ENCODE data around the gene IL4I1. TPM values are rescaled to one million over a fixed set of nuclear protein-coding genes. Genes with fewer than 3 reads are reported as not detected.
"Not testable (repeated sequence)": the region's sequence is repeated elsewhere in the genome, so short reads cannot be mapped to it uniquely, and the experiment has no call there.

The IL4I1 gene
- polyA plus RNA-seq, 4 donors = 1.0 to 3.8 (median 1.3) TPM; not detected in 1

GRCh38 chr19:49927526-49928264, 31.0 kb upstream of the IL4I1 start:
- Histone ChIP-seq H3K9me3 (ENCODE audit: control insufficient read depth in 2 of 2, insufficient read depth in 1 of 2, low read depth in 1 of 2, low read length in 1 of 2) (no peaks in the 10 kb centered on the region), H3K27ac (ENCODE audit: low read depth in 1 of 3, low read length in 2 of 3) (no peak overlapping the region), H3K27me3 (ENCODE audit: control insufficient read depth in 3 of 3, insufficient read depth in 3 of 3, low read length in 3 of 3) (no peaks in the 10 kb centered on the region), H3K4me1 (ENCODE audit: control insufficient read depth in 3 of 3, insufficient read depth in 2 of 3, low read depth in 1 of 3, low read length in 2 of 3) (peaks cover 0 to 15% (median 8%) of the 10 kb centered on the region in 3 donors), H3K36me3 (ENCODE audit: control insufficient read depth in 3 of 3, insufficient read depth in 2 of 3, low read depth in 1 of 3, low read length in 3 of 3) (peaks cover 1 to 58% (median 7%) of the 10 kb centered on the region in 3 donors), H3K4me3 (ENCODE audit: low read depth in 1 of 3, low read length in 3 of 3) (peak overlapping the region in 1 of 3 donors; percentile 0)
- FAIRE-seq (no peak), DNase-seq (no peak)
- WGBS, 3 donors = 78 to 83% (median 83%) methylated on average over 14 of the region's 14 CpGs

- DNase-seq (no peak), FAIRE-seq (no peak)
- Histone ChIP-seq H3K27me3 (ENCODE audit: control insufficient read depth in 3 of 3, insufficient read depth in 3 of 3, low read length in 3 of 3) (no peaks in the 10 kb centered on the region), H3K36me3 (ENCODE audit: control insufficient read depth in 3 of 3, insufficient read depth in 2 of 3, low read depth in 1 of 3, low read length in 3 of 3) (peaks cover 1 to 68% (median 5%) of the 10 kb centered on the region in 3 donors), H3K4me1 (ENCODE audit: control insufficient read depth in 3 of 3, insufficient read depth in 2 of 3, low read depth in 1 of 3, low read length in 2 of 3) (peaks cover 0 to 15% (median 8%) of the 10 kb centered on the region in 3 donors), H3K4me3 (ENCODE audit: low read depth in 1 of 3, low read length in 3 of 3) (no peak overlapping the region), H3K27ac (ENCODE audit: low read depth in 1 of 3, low read length in 2 of 3) (no peak overlapping the region), H3K9me3 (ENCODE audit: control insufficient read depth in 2 of 2, insufficient read depth in 1 of 2, low read depth in 1 of 2, low read length in 1 of 2) (no peaks in the 10 kb centered on the region)
- WGBS, 3 donors = 88 to 91% (median 90%) methylated on average over 9 to 10 of the region's 10 CpGs
Measured at GRCh38 chr19:49926515-49926914, 29.8 kb upstream of the IL4I1 start.

GRCh38 chr19:49925486-49925885, 28.8 kb upstream of the IL4I1 start:
- Histone ChIP-seq H3K9me3 (ENCODE audit: control insufficient read depth in 2 of 2, insufficient read depth in 1 of 2, low read depth in 1 of 2, low read length in 1 of 2) (no peaks in the 10 kb centered on the region), H3K27ac (ENCODE audit: low read depth in 1 of 3, low read length in 2 of 3) (no peak overlapping the region), H3K4me1 (ENCODE audit: control insufficient read depth in 3 of 3, insufficient read depth in 2 of 3, low read depth in 1 of 3, low read length in 2 of 3) (peaks cover 0 to 15% (median 8%) of the 10 kb centered on the region in 3 donors), H3K36me3 (ENCODE audit: control insufficient read depth in 3 of 3, insufficient read depth in 2 of 3, low read depth in 1 of 3, low read length in 3 of 3) (peaks cover 1 to 68% (median 5%) of the 10 kb centered on the region in 3 donors), H3K4me3 (ENCODE audit: low read depth in 1 of 3, low read length in 3 of 3) (no peak overlapping the region), H3K27me3 (ENCODE audit: control insufficient read depth in 3 of 3, insufficient read depth in 3 of 3, low read length in 3 of 3) (no peaks in the 10 kb centered on the region)
- WGBS, 3 donors = 93 to 98% (median 94%) methylated on average over 5 of the region's 5 CpGs
- FAIRE-seq (no peak), DNase-seq (no peak)

GRCh38 chr19:49924881-49925210, 28.2 kb upstream of the IL4I1 start:
- H3K27me3 ChIP-seq (ENCODE audit: control insufficient read depth in 3 of 3, insufficient read depth in 3 of 3, low read length in 3 of 3); H3K27ac ChIP-seq (ENCODE audit: low read depth in 1 of 3, low read length in 2 of 3); DNase-seq; H3K4me3 ChIP-seq (ENCODE audit: low read depth in 1 of 3, low read length in 3 of 3); H3K9me3 ChIP-seq (ENCODE audit: control insufficient read depth in 2 of 2, insufficient read depth in 1 of 2, low read depth in 1 of 2, low read length in 1 of 2); FAIRE-seq: not testable (repeated sequence)
- H3K36me3 ChIP-seq (ENCODE audit: control insufficient read depth in 3 of 3, insufficient read depth in 2 of 3, low read depth in 1 of 3, low read length in 3 of 3) = peaks cover 1 to 71% (median 5%) of the 10 kb centered on the region in 3 donors
- WGBS, 3 donors = 92 to 94% (median 94%) methylated on average over 13 of the region's 13 CpGs
- peaks cover 0 to 11% (median 8%) of the 10 kb centered on the region in 3 donors for H3K4me1 ChIP-seq (ENCODE audit: control insufficient read depth in 3 of 3, insufficient read depth in 2 of 3, low read depth in 1 of 3, low read length in 2 of 3)

GRCh38 chr19:49924004-49924880, 27.6 kb upstream of the IL4I1 start:
- 83 to 86% (median 85%) methylated on average over 25 of the region's 25 CpGs for WGBS, 3 donors
- no peaks in the 10 kb centered on the region for H3K9me3 ChIP-seq (ENCODE audit: control insufficient read depth in 2 of 2, insufficient read depth in 1 of 2, low read depth in 1 of 2, low read length in 1 of 2)
- no peaks in the 10 kb centered on the region for H3K27me3 ChIP-seq (ENCODE audit: control insufficient read depth in 3 of 3, insufficient read depth in 3 of 3, low read length in 3 of 3)
- DNase-seq = no peak
- H3K36me3 ChIP-seq (ENCODE audit: control insufficient read depth in 3 of 3, insufficient read depth in 2 of 3, low read depth in 1 of 3, low read length in 3 of 3) = peaks cover 1 to 75% (median 5%) of the 10 kb centered on the region in 3 donors
- FAIRE-seq = no peak
- peaks cover 0 to 11% (median 8%) of the 10 kb centered on the region in 3 donors for H3K4me1 ChIP-seq (ENCODE audit: control insufficient read depth in 3 of 3, insufficient read depth in 2 of 3, low read depth in 1 of 3, low read length in 2 of 3)
- H3K4me3 ChIP-seq (ENCODE audit: low read depth in 1 of 3, low read length in 3 of 3) = no peak overlapping the region
- H3K27ac ChIP-seq (ENCODE audit: low read depth in 1 of 3, low read length in 2 of 3) = no peak overlapping the region

- H3K27ac ChIP-seq (ENCODE audit: low read depth in 1 of 3, low read length in 2 of 3) = no peak overlapping the region
- H3K9me3 ChIP-seq (ENCODE audit: control insufficient read depth in 2 of 2, insufficient read depth in 1 of 2, low read depth in 1 of 2, low read length in 1 of 2) = no peaks in the 10 kb centered on the region
- peaks cover 1 to 82% (median 5%) of the 10 kb centered on the region in 3 donors for H3K36me3 ChIP-seq (ENCODE audit: control insufficient read depth in 3 of 3, insufficient read depth in 2 of 3, low read depth in 1 of 3, low read length in 3 of 3)
- no peak overlapping the region for H3K4me3 ChIP-seq (ENCODE audit: low read depth in 1 of 3, low read length in 3 of 3)
- H3K4me1 ChIP-seq (ENCODE audit: control insufficient read depth in 3 of 3, insufficient read depth in 2 of 3, low read depth in 1 of 3, low read length in 2 of 3) = peaks cover 0 to 11% (median 8%) of the 10 kb centered on the region in 3 donors
- no peak for FAIRE-seq
- 90 to 92% (median 90%) methylated on average over 30 to 31 of the region's 31 CpGs for WGBS, 3 donors
- no peaks in the 10 kb centered on the region for H3K27me3 ChIP-seq (ENCODE audit: control insufficient read depth in 3 of 3, insufficient read depth in 3 of 3, low read length in 3 of 3)
- DNase-seq = no peak
Measured at GRCh38 chr19:49923055-49924003, 26.6 kb upstream of the IL4I1 start.

DNA sequence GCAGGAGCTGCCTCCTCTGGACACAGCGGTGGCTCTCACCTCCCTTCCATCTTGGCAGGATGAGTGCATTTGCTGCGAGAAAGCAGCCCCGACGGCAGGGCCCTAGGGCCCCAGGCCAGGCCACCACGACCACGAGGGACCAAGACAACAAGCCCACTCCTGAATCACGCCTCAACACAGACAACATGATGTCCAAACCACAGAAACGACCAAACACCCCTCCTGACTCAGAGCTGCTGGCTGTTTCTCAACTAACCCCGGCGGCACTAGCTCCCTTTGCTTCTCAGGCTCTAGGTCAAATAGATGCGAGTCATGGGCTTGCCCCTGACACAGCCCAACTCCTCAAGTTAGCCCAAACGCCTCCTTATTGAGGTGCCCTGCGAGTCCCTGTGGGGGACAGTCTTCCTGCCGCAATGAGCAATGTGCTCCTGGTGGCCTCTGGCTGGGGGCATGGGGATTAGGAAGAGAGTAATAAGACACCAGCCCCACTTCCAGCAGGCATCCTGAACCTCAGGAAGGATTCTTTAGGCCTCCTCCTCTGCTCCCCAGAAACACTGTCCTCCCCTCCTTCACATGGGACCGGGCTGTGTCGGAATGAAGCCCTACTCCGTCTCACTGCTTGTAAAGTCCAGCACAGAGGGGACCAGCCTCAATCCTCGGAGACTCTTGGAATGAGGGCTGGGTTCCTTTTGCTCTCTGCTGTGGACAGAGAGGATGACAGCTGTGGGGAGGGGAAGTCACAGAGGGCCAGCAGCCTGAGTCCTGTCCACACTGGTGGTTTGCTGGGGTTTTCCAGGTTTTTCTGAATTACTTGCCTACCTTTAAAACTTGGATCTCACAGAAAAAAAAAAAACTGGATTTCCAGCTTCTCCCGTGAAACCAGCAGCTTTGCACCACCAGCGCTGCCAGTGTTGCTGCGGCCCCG, 25.4 kb upstream of the IL4I1 start:
- H3K4me3 ChIP-seq (ENCODE audit: low read depth in 1 of 3, low read length in 3 of 3) = no peak overlapping the region
- no peaks in the 10 kb centered on the region for H3K27me3 ChIP-seq (ENCODE audit: control insufficient read depth in 3 of 3, insufficient read depth in 3 of 3, low read length in 3 of 3)
- FAIRE-seq (no peak), DNase-seq (no peak)
- peaks cover 1 to 85% (median 5%) of the 10 kb centered on the region in 3 donors for H3K36me3 ChIP-seq (ENCODE audit: control insufficient read depth in 3 of 3, insufficient read depth in 2 of 3, low read depth in 1 of 3, low read length in 3 of 3)
- no peak overlapping the region for H3K27ac ChIP-seq (ENCODE audit: low read depth in 1 of 3, low read length in 2 of 3)
- H3K9me3 ChIP-seq (ENCODE audit: control insufficient read depth in 2 of 2, insufficient read depth in 1 of 2, low read depth in 1 of 2, low read length in 1 of 2) = no peaks in the 10 kb centered on the region
- peaks cover 0 to 1% (median 0%) of the 10 kb centered on the region in 3 donors for H3K4me1 ChIP-seq (ENCODE audit: control insufficient read depth in 3 of 3, insufficient read depth in 2 of 3, low read depth in 1 of 3, low read length in 2 of 3)
- WGBS, 3 donors = 87 to 89% (median 87%) methylated on average over 22 of the region's 22 CpGs

All from small intestine (tissue), 7 donors.